Neutrophil (primary cell): ENCODE data around the gene CNTNAP2.

Experiments
- H3K27ac ChIP-seq: fragments of 200-600 bp; sonication (generic); 2 replicates; pipeline ENCODE4 v1.5.1; 2016; ENCODE audit warnings: mild to moderate bottlenecking, moderate library complexity
- H3K27me3 ChIP-seq: fragments of 200-600 bp; sonication (generic); 2 replicates; pipeline ENCODE4 v1.6.0; 2016; ENCODE audit warnings: mild to moderate bottlenecking
- H3K36me3 ChIP-seq: fragments of 200-600 bp; sonication (generic); 2 replicates; pipeline ENCODE4 v1.5.1; 2017
- H3K4me1 ChIP-seq, 2 experiments: fragments of 200-600 bp in 1 of 2; sonication (generic) in 1 of 2; 1 replicate in 1 of 2; 2 replicates in 1 of 2; pipeline versions ENCODE4 v1.5.1 to v1.6.1; 2013 to 2016; ENCODE audit warnings: low read depth in 1 of 2, low read length in 1 of 2, mild to moderate bottlenecking in 1 of 2, moderate library complexity in 1 of 2; ENCODE audit not compliant: control insufficient read depth in 1 of 2, insufficient read depth in 1 of 2
- H3K4me3 ChIP-seq, 2 experiments: fragments of 200-600 bp in 1 of 2; sonication (generic) in 1 of 2; 1 replicate in 1 of 2; 2 replicates in 1 of 2; pipeline ENCODE4 v1.5.1; 2013 to 2016; ENCODE audit warnings: low read depth in 1 of 2, low read length in 1 of 2, mild to moderate bottlenecking in 1 of 2, moderate library complexity in 1 of 2
- H3K9me3 ChIP-seq: fragments of 200-600 bp; sonication (generic); 2 replicates; pipeline ENCODE4 v1.5.1; 2016
- CTCF ChIP-seq: fragments of 200-600 bp; sonication (generic); IDR thresholded peaks from 2 replicates; pipeline ENCODE4 v1.5.1; 2016; ENCODE audit warnings: antibody characterized with exemption

Gene CNTNAP2

DNA sequence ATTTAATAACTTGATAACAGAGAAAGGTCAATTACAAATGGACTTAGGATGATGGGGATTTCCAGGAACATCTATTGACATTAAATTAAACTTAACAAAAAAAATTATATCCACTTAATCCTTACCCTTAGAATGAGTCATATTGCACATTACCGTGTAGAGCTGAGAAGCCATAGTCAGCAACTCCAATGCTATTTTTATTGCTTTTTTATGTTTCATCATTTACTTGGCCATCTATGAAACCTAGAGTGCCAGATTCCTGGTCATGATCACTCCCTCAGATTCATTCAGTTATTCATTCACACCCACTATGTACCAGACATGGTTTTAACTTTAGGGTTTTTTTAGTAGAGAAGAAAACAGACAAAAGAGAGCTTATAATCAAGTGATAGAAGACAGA, 1180.4 kb downstream of the CNTNAP2 start:
- Histone ChIP-seq H3K27me3 (no peaks in the 10 kb centered on the region), H3K4me3 (no peak overlapping the region), H3K4me1 (no peaks in the 10 kb centered on the region), H3K9me3 (no peaks in the 10 kb centered on the region), H3K36me3 (no peaks in the 10 kb centered on the region), H3K27ac (no peak overlapping the region)
- no peak for TF ChIP-seq CTCF

DNA sequence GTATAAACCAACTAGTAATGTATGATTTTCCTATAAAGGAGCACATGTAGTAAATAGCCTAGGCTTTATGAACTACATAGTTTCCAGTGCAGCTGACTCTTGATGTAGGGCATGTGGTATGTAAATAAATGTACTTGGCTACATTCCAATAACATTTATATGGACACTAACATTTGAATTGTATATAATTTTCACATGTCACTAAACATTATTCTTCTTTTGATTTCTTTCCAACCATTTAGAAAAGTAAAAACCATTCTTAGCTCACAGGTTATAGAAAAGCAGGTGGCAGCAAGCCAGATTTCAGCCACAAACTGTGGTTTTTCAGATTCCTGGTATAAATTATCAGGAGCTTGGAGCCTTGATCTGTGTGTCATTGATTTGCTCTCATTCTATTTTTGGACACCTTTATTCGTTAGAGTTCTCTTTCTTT, 1182.0 kb downstream of the CNTNAP2 start:
- H3K27ac ChIP-seq, result no peak overlapping the region
- no peaks in the 10 kb centered on the region for H3K9me3 ChIP-seq
- no peaks in the 10 kb centered on the region for H3K4me1 ChIP-seq
- H3K4me3 ChIP-seq, result no peak overlapping the region
- no peaks in the 10 kb centered on the region for H3K36me3 ChIP-seq
- no peak for TF ChIP-seq CTCF
- H3K27me3 ChIP-seq, result no peaks in the 10 kb centered on the region

GRCh38 chr7:147300293-147300692, 1183.7 kb downstream of the CNTNAP2 start:
- H3K27me3 ChIP-seq, result no peaks in the 10 kb centered on the region
- H3K9me3 ChIP-seq, result no peaks in the 10 kb centered on the region
- no peak for TF ChIP-seq CTCF
- H3K4me1 ChIP-seq, result no peaks in the 10 kb centered on the region
- no peak overlapping the region for H3K4me3 ChIP-seq
- H3K27ac ChIP-seq, result no peak overlapping the region
- H3K36me3 ChIP-seq, result no peaks in the 10 kb centered on the region

DNA sequence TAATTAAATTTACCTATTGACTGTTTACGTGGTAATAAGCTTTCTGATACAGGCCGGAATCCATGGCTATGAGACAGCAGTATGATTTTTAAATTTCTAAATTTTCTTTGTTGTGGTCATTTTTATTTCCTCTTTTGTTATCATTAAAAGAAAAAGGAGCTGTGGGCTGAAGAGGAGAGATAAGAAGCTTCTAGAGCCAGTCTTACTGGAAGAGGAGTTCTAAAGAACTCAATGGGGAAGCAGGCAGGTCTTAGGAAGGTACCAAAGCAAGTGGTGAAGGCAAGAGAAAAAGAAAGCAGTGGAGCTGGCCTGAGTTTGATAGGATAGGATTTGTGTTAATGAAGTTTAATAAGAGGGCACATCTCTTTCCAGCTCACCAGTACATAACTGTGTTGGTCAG, 1187.8 kb downstream of the CNTNAP2 start:
- no peak for TF ChIP-seq CTCF
- H3K9me3 ChIP-seq, result no peaks in the 10 kb centered on the region
- no peaks in the 10 kb centered on the region for H3K27me3 ChIP-seq
- no peak overlapping the region for H3K4me3 ChIP-seq
- H3K27ac ChIP-seq, result no peak overlapping the region
- H3K36me3 ChIP-seq, result no peaks in the 10 kb centered on the region
- H3K4me1 ChIP-seq, result no peaks in the 10 kb centered on the region

DNA sequence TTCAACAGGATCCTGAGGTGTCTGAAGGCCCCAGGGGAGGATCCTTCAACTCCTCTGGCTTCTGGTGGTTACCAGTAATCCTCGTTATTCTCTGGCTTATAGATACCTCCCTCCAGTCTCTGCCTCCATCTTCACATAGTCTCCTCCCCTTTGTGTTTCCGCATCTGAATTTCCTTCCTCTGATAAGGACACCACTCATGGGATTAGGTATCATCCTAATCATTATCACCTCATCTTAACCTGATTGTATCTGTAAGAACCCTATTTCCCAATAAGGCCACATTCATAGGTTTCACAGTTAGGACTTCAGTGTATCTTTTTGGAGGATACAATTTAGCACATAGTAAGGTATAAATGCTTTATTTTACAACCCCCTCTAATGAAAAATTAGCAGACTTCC, 1189.2 kb downstream of the CNTNAP2 start:
- H3K9me3 ChIP-seq, result no peaks in the 10 kb centered on the region
- H3K4me3 ChIP-seq, result no peak overlapping the region
- no peak for TF ChIP-seq CTCF
- no peak overlapping the region for H3K27ac ChIP-seq
- no peaks in the 10 kb centered on the region for H3K4me1 ChIP-seq
- no peaks in the 10 kb centered on the region for H3K27me3 ChIP-seq
- no peaks in the 10 kb centered on the region for H3K36me3 ChIP-seq

GRCh38 chr7:147308539-147308938, 1191.9 kb downstream of the CNTNAP2 start:
- no peak for TF ChIP-seq CTCF
- H3K36me3 ChIP-seq, result no peaks in the 10 kb centered on the region

More at GRCh38 chr7:147308539-147308938, 1191.9 kb downstream of the CNTNAP2 start:
- Histone ChIP-seq H3K27ac (no peak overlapping the region), H3K27me3 (no peaks in the 10 kb centered on the region), H3K4me1 (no peaks in the 10 kb centered on the region), H3K9me3 (no peaks in the 10 kb centered on the region), H3K4me3 (no peak overlapping the region)
